GM18520 (cell line): ENCODE measurements around the gene ANGPTL7.
"Not testable (repeated sequence)": the region's sequence is repeated elsewhere in the genome, so short reads cannot be mapped to it uniquely, and the experiment has no call there.

ENCODE experiments used
- ATAC-seq: cut with Tn5 transposase; IDR thresholded peaks from one replicate; pipeline ENCODE4 v1.9.1; 2021; ENCODE audit not compliant: unreplicated experiment

ANGPTL7 gene

GRCh38 chr1:11188858-11189451 lies at the start of gene ANGPTL7:
ANGPTL7 (plus strand) TSS chr1:11189355; CDS start chr1:11189580, 225 bp downstream.
- ATAC-seq = no peak

GRCh38 chr1:11142618-11143391 lies 46.4 kb upstream of the ANGPTL7 start:
- ATAC-seq = no peak

- ATAC-seq = no peak
Measured at GRCh38 chr1:11143401-11143800, 45.8 kb upstream of the ANGPTL7 start.

GRCh38 chr1:11143907-11144306 lies 45.2 kb upstream of the ANGPTL7 start:
- no peak for ATAC-seq

- no peak for ATAC-seq
Measured at GRCh38 chr1:11144570-11145256, 44.4 kb upstream of the ANGPTL7 start.

- no peak for ATAC-seq
Measured at GRCh38 chr1:11145741-11146140, 43.4 kb upstream of the ANGPTL7 start.

- ATAC-seq = no peak
Measured at GRCh38 chr1:11147197-11147770, 41.9 kb upstream of the ANGPTL7 start.

- ATAC-seq = no peak
Measured at GRCh38 chr1:11150326-11150725, 38.8 kb upstream of the ANGPTL7 start.

GRCh38 chr1:11151114-11151513 lies 38.0 kb upstream of the ANGPTL7 start:
- ATAC-seq = no peak

- ATAC-seq = no peak
Measured at GRCh38 chr1:11151826-11152612, 37.1 kb upstream of the ANGPTL7 start.

GRCh38 chr1:11152755-11153154 lies 36.4 kb upstream of the ANGPTL7 start:
- ATAC-seq = no peak

GRCh38 chr1:11153184-11153583 lies 36.0 kb upstream of the ANGPTL7 start:
- ATAC-seq = no peak

GRCh38 chr1:11156441-11156840 lies 32.7 kb upstream of the ANGPTL7 start:
- no peak for ATAC-seq

- ATAC-seq = no peak
Measured at GRCh38 chr1:11156963-11157362, 32.2 kb upstream of the ANGPTL7 start.

- no peak for ATAC-seq
Measured at GRCh38 chr1:11157394-11157793, 31.8 kb upstream of the ANGPTL7 start.

GRCh38 chr1:11157867-11158266 lies 31.3 kb upstream of the ANGPTL7 start:
- ATAC-seq = no peak

- no peak for ATAC-seq
Measured at GRCh38 chr1:11158291-11158690, 30.9 kb upstream of the ANGPTL7 start.

GRCh38 chr1:11158720-11159321 lies 30.3 kb upstream of the ANGPTL7 start:
- ATAC-seq = no peak

GRCh38 chr1:11162752-11163151 lies 26.4 kb upstream of the ANGPTL7 start:
- not testable (repeated sequence) for ATAC-seq

GRCh38 chr1:11166744-11167143 lies 22.4 kb upstream of the ANGPTL7 start:
- not testable (repeated sequence) for ATAC-seq
